DLD1 (cell line): ENCODE measurements around the gene FRMD3.

Experiments
- in situ Hi-C: cut with HindIII; loops from 2 replicates; pipeline ENCODE4 v1.10.0; 2017; ENCODE audit warnings: low sequenced_read_pairs

Gene FRMD3

GRCh38 chr9:83199240-83199639 lies 339.0 kb downstream of the FRMD3 start:
- in situ Hi-C loops = no loop called here

GRCh38 chr9:83198371-83198770 lies 339.8 kb downstream of the FRMD3 start:
- in situ Hi-C loops = no loop called here

GRCh38 chr9:83197591-83197990 lies 340.6 kb downstream of the FRMD3 start:
- in situ Hi-C loops = no loop called here

- in situ Hi-C loops = no loop called here
Observed at GRCh38 chr9:83196946-83197345, 341.3 kb downstream of the FRMD3 start.
